Ascending aorta (tissue), 2 donors: ENCODE measurements around the gene UBE2Q2. TPM values are rescaled to one million over a fixed set of nuclear protein-coding genes. Genes with fewer than 3 reads are reported as not detected.
"Not testable (repeated sequence)": the region's sequence is repeated elsewhere in the genome, so short reads cannot be mapped to it uniquely, and the experiment has no call there.

ENCODE experiments used
- DNase-seq, 2 donors: peaks; one replicate each; pipeline ENCODE4 v3.0.0-alpha.2; 2019; ENCODE audit warnings: low spot score in 2 of 2
- H3K27ac ChIP-seq, 2 donors: fragments of 200-600 bp; sonication (generic); one replicate each; pipeline ENCODE4 v1.5.1; 2016 to 2017; ENCODE audit warnings: mild to moderate bottlenecking in 1 of 2
- H3K27me3 ChIP-seq: fragments of 200-600 bp; sonication (generic); one replicate; pipeline ENCODE4 v1.5.1; 2017
- H3K36me3 ChIP-seq, 2 donors: fragments of 200-600 bp; sonication (generic); one replicate each; pipeline ENCODE4 v1.5.1; 2016
- H3K4me1 ChIP-seq, 2 donors: fragments of 200-600 bp; sonication (generic); one replicate each; pipeline ENCODE4 v1.5.1; 2016 to 2017; ENCODE audit warnings: mild to moderate bottlenecking in 1 of 2
- H3K4me3 ChIP-seq, 2 donors: fragments of 200-600 bp; sonication (generic); one replicate each; pipeline ENCODE4 v1.5.1; 2016 to 2017; ENCODE audit warnings: mild to moderate bottlenecking in 1 of 2
- H3K9me3 ChIP-seq, 2 donors: fragments of 200-600 bp; sonication (generic); one replicate each; pipeline ENCODE4 v1.5.1; 2016
- intact Hi-C: fragments of 100-400 bp; cut with DNase I; formaldehyde crosslinking; loops from one replicate; pipeline ENCODE4 v1.15.1; 2023
- total RNA-seq: library from RNA; depleted of rRNA; stranded (reverse); fragments of >200 nt; gene quantifications from one replicate; pipeline ENCODE4 v1.1.0, GENCODE V29; 2016
- TF ChIP-seq, protein P1 (sequence below), 3 experiments: fragments of 200-600 bp in 2 of 3; fragments of 450-650 bp in 1 of 3; sonication (generic) in 2 of 3; IDR thresholded peaks; one replicate each; pipeline ENCODE4 v1.5.1; 2016 to 2019; ENCODE audit warnings: antibody characterized with exemption in 3 of 3, mild to moderate bottlenecking in 1 of 3, moderate library complexity in 1 of 3

Gene UBE2Q2
- 40.3 TPM for total RNA-seq

DNA sequence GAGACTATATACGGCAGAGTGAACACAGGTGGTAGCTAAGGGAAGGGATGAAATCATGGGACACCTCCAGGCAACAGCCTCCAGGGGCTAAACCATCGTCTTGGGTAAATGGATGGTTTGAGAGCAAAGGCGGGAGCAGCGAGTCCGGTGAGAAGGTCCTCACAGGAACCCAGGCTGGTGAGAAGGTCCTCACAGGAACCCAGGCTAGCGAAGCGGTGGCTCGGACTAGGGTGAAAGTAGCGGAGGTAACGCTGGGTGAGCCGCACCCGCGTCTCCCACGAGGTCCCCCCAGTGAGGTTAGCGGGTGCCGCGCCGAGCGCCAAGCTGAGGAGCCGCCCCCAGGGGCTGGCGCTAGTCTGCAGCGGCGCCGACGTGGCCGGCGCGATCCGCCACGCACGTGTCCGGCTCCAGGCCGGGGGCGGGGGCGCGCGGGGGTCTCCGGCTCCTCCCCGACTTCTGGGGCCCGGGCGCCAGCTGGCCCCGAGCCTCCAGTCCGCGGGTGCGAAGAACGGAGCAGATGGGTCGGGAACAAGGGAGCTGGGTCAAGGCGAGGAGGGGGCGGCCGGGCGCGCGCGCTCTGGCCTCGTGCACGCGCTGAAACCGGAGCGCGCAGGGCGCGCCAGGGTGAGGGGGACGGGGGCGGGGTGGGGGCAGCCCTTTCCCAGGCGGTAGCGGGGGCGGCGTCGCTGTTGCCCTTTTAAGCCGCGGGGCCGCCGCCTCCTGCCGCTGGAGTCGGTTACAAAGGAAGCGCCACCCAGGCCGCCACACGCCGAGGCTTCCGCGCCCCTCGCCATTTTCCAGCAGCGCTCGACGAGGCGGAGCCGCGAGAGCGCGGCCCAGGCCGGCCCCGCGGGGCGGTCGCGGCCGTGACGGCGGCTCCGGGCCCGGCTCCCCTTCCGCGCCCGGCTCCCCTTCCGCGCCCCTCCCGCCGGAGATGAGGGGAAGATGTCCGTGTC lies at the start of gene UBE2Q2:
Gene UBE2Q2 (plus strand): TSS at position 726 of the 956 bp plus-strand sequence. CDS start 220 bp downstream, at position 946.
- TF ChIP-seq, protein P1, sequence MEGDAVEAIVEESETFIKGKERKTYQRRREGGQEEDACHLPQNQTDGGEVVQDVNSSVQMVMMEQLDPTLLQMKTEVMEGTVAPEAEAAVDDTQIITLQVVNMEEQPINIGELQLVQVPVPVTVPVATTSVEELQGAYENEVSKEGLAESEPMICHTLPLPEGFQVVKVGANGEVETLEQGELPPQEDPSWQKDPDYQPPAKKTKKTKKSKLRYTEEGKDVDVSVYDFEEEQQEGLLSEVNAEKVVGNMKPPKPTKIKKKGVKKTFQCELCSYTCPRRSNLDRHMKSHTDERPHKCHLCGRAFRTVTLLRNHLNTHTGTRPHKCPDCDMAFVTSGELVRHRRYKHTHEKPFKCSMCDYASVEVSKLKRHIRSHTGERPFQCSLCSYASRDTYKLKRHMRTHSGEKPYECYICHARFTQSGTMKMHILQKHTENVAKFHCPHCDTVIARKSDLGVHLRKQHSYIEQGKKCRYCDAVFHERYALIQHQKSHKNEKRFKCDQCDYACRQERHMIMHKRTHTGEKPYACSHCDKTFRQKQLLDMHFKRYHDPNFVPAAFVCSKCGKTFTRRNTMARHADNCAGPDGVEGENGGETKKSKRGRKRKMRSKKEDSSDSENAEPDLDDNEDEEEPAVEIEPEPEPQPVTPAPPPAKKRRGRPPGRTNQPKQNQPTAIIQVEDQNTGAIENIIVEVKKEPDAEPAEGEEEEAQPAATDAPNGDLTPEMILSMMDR (IDR thresholded peaks at IDR 0.05), result no peak
- intact Hi-C loops, result loop anchor here (2.0 kb wide), 1 partner anchor 60 kb away; the partner anchor contains the start of gene FBXO22
- Histone ChIP-seq H3K4me1 (peaks cover 5 to 30% of the 10 kb centered on the region in 2 donors), H3K36me3 (no peaks in the 10 kb centered on the region), H3K9me3 (no peaks in the 10 kb centered on the region), H3K4me3 (peak within 1 kb of the TSS; percentile 80 to 97), H3K27me3 (no peaks in the 10 kb centered on the region), H3K27ac (peak within 1 kb of the TSS; percentile 93 to 97)
- peak in 1 of 2 donors; percentile 87 for DNase-seq

DNA sequence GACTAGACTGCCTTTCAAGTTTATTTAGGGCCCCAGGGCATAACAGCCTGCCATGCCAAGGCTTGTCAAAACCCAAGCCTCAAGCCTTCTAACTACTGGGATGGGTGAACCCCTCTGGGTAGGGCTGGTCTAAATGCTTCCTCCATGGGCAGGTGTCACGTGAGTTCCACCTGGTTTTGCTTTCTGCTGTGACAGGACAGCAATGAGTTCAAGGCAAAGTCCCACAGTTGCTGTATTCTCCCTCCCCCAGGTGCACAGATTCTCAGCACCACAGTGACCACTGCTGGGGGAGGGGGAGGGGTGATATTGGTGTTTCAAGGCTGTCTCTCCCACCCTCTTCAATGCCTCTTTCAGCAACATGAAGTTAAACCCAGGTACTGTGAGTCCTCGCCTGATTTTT lies 46.9 kb upstream of the UBE2Q2 start:
- no peak overlapping the region for H3K27ac ChIP-seq
- intact Hi-C loops, result no loop called here
- H3K27me3 ChIP-seq, result no peaks in the 10 kb centered on the region
- DNase-seq, result no peak
- TF ChIP-seq, protein P1 (IDR thresholded peaks at IDR 0.05), result no peak
- H3K9me3 ChIP-seq, result no peaks in the 10 kb centered on the region
- no peak overlapping the region for H3K4me3 ChIP-seq
- no peaks in the 10 kb centered on the region for H3K4me1 ChIP-seq
- H3K36me3 ChIP-seq, result no peaks in the 10 kb centered on the region

DNA sequence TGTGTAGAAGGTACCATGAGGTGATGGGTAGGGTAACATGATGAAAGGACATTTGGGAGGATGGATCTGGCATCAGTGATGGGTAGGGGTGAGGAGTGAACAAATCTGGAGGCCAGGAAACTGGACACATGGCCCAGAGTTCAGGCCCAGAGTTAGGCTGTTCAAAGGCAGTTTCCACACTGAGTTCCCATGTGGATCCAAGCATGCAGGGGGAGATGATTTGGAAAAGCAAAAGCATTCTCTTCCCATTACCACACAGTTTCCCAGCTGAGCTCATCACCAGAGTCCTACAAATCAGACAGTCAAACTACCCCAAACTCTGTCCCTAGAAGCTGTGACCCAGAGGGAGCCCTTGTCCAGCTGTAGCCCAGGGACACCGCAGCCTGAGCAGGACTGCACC lies 46.1 kb upstream of the UBE2Q2 start:
- H3K9me3 ChIP-seq, H3K36me3 ChIP-seq, H3K4me3 ChIP-seq, DNase-seq, H3K27ac ChIP-seq, H3K4me1 ChIP-seq, intact Hi-C loops, H3K27me3 ChIP-seq: not testable (repeated sequence)

DNA sequence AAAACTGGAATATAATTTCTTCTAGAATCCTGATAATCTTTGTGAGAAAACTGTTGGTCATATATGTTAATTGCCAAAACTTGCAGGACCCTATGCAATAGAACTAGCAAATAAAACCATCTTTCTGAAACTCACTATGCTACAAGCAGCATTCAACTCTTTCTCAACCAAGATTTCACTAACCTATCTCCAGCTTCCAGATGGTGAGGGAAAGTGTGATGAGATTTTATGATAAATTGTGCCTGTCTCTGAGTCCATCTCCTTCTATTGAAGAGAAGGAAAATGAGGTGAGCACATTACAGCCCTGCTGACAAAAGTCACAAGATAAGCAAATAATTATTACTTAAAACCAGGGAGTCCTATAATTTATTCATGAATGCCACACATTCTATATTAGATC lies 44.1 kb upstream of the UBE2Q2 start:
- H3K27me3 ChIP-seq, result no peaks in the 10 kb centered on the region
- no peak overlapping the region for H3K27ac ChIP-seq
- no peak overlapping the region for H3K4me3 ChIP-seq
- no peaks in the 10 kb centered on the region for H3K9me3 ChIP-seq
- peaks cover 0 to 4% of the 10 kb centered on the region in 2 donors for H3K4me1 ChIP-seq
- intact Hi-C loops, result no loop called here
- no peaks in the 10 kb centered on the region for H3K36me3 ChIP-seq
- no peak for DNase-seq
- TF ChIP-seq, protein P1 (IDR thresholded peaks at IDR 0.05), result no peak

DNA sequence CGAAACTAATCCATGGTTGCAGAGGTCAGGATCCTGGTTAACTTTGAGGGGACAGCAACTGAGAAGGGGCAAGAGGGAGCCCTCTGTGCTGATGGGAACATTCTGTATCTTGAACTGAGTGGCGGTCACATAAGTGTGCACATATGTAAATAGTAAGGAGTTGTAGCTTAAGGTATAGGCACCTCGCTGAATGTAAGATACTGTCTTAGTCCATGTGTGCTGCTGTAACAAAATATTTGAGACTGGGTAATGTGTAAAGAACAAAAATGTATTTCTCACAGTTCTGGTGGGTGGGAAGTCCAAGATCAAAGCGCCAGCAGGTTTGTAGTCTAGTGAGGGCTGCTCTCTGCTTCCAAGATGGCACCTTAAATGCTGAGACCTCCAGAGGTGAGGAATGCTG lies 42.8 kb upstream of the UBE2Q2 start:
- intact Hi-C loops, result loop anchor here (5.0 kb wide), 3 partner anchors 163 to 433 kb away; partner anchors contain the start of gene MAN2C1
- H3K27me3 ChIP-seq, result not testable (repeated sequence)

DNA sequence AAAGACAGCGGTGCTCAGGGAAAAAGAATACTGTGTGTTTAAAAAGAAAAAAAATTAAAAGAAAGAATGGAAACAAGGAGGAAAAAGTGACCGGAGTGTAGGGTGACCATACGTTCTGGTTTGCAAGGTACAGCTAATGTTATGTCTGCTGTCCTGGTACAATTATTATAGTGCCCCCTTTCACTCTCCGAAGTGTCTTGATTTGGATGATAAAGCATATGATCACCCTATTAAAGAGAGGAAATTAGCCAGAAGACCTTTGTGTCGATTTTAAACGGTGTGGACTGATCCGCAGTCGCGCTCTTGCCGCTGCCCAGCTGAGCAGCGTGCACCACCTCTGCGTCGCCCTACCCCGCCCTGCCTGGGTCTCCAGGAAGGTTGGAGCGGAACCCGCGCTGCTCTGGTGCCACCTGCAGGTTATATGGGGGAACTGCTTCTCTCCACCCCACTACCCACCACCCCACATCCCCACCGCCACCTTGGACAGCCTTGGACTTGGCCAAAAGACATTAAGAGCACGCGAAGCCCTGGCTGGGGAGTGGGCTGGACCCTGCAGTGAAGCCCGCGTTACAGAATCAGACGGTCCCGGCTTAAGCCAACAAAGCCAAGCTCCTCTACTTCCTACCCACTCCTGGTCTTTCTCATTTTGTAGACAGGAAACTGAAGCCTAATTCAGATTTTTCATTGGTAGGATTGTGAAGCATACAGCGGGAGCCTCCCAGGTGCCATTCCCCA lies 41.2 kb upstream of the UBE2Q2 start:
- DNase-seq, result peak in 1 of 2 donors; percentile 86
- H3K4me3 ChIP-seq, result peak overlapping the region in 1 of 2 donors; percentile 41

More for the DNA sequence above, 42.8 kb upstream of the UBE2Q2 start:
- H3K4me1 ChIP-seq, H3K36me3 ChIP-seq, H3K9me3 ChIP-seq, H3K4me3 ChIP-seq, H3K27ac ChIP-seq: not testable (repeated sequence)
- peak in 1 of 2 donors; percentile 9 for DNase-seq

DNA sequence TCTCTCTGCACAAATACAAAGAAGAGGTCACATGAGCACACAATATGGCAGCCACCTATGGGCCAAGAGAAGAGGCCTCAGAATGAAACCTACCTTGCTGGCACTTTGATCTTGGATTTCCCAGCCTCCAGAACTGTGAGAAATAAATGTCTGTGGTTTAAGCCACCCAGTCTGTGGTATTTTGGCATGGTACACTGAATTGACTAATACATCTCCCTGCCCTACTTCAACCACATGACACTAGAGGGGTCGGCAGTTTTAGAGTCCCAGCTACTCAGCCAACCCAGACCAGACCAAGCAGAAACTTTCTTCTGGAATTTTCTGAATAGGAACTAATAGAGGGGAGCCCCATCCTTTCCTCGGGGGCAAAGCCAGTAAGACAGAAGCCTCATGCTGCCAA lies 35.8 kb upstream of the UBE2Q2 start:
- H3K36me3 ChIP-seq, H3K27ac ChIP-seq, H3K4me1 ChIP-seq, DNase-seq, H3K27me3 ChIP-seq, intact Hi-C loops, H3K9me3 ChIP-seq, H3K4me3 ChIP-seq: not testable (repeated sequence)

More for the DNA sequence above, 41.2 kb upstream of the UBE2Q2 start:
- TF ChIP-seq, protein P1 (IDR thresholded peaks at IDR 0.05), result peak; percentile 82 to 97 (median 96)
- peaks cover 0 to 4% of the 10 kb centered on the region in 2 donors for H3K4me1 ChIP-seq
- no peak overlapping the region for H3K27ac ChIP-seq
- intact Hi-C loops, result loop anchor here (2.0 to 5.0 kb wide), 5 partner anchors 71 to 435 kb away; partner anchors contain the start of gene MAN2C1
- no peaks in the 10 kb centered on the region for H3K9me3 ChIP-seq
- H3K36me3 ChIP-seq, result no peaks in the 10 kb centered on the region
- H3K27me3 ChIP-seq, result no peaks in the 10 kb centered on the region

DNA sequence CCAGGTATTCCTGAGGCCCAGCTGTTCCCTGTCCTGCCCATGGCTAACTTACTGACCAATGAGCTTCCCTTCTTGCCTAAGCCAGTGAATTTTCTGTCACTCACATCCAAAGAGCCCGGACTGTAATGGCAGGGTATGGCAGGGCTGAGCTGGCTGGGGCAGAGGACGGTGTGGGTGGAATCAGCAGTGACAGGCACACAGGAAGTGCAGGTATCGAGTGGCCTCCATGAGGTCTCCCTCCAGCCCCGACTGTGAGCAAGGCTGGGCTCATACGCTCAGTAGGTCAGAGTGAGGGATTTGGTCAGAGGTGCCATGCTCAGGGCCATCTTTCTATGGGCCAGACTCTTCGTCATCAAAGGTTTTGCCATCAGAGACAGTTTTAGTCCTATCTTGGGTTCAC lies 35.2 kb upstream of the UBE2Q2 start:
- H3K36me3 ChIP-seq, H3K27me3 ChIP-seq, H3K4me3 ChIP-seq, intact Hi-C loops, H3K4me1 ChIP-seq, DNase-seq, H3K27ac ChIP-seq, H3K9me3 ChIP-seq: not testable (repeated sequence)
